ENCODE data around the gene PCDHGC4. TPM values are rescaled to one million over a fixed set of nuclear protein-coding genes. Genes with fewer than 3 reads are reported as not detected.
A peak's percentile ranks its signal among the peaks of the same experiment; 100 is the strongest.

PCDHGC4 gene
- total RNA-seq, 4 donors from 2014 or later: 3.3 to 11.7 (median 5.1) TPM

DNA sequence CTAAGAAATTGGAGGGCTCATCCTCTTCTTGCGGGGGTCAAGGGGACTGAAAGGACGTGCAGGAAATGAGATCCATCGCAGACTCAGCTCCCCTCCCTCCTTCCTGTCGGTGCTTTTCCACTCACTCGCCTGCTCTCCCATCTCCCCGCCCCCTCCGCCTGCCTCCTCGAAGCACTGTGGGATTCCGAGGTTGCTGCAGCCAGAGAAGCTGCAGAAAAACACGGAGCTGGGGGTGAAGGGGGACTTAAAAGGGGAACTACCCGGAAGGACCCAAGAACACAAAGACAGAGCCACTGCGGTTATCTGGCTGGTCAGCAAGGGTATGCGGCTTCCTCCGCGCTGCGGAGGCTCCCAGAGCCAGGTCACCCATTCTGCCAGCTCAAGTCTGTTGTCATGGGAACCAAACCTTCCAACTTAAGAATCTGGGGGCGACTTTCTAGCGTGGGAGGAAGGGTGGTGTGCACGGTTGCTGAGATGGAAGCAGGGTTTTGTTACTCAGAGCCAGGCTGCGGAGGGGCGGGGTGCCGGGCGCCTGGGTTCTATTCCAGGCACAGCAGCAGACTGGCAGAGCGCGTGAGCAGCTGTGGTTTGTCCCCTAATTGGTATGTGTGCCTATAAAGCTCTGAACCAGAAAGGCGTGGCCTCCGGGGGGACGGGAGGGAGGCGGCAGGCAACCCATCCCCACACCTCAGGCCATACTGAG, 28.9 kb downstream of the PCDHGC4 start:
- Histone ChIP-seq H3K27ac (peak overlapping the region; percentile 25 to 81 (median 67)), H3K36me3 (peaks cover 0 to 40% (median 0%) of the 10 kb centered on the region in 3 donors), H3K27me3 (no peaks in the 10 kb centered on the region), H3K4me3 (peak overlapping the region; percentile 39 to 58 (median 48)), H3K9me3 (no peaks in the 10 kb centered on the region), H3K4me1 (peaks cover 0 to 67% (median 38%) of the 10 kb centered on the region in 4 donors)
- 8% methylated on average over 28 of the region's 29 CpGs for WGBS, 2 donors
- DNase-seq (ENCODE audit: low spot score in 2 of 2): peak; percentile 57 to 73
- TF ChIP-seq EP300 (IDR thresholded peaks at IDR 0.05) (peak in 1 of 2 donors; percentile 7), POLR2A (IDR thresholded peaks at IDR 0.05) (no peak)

DNA sequence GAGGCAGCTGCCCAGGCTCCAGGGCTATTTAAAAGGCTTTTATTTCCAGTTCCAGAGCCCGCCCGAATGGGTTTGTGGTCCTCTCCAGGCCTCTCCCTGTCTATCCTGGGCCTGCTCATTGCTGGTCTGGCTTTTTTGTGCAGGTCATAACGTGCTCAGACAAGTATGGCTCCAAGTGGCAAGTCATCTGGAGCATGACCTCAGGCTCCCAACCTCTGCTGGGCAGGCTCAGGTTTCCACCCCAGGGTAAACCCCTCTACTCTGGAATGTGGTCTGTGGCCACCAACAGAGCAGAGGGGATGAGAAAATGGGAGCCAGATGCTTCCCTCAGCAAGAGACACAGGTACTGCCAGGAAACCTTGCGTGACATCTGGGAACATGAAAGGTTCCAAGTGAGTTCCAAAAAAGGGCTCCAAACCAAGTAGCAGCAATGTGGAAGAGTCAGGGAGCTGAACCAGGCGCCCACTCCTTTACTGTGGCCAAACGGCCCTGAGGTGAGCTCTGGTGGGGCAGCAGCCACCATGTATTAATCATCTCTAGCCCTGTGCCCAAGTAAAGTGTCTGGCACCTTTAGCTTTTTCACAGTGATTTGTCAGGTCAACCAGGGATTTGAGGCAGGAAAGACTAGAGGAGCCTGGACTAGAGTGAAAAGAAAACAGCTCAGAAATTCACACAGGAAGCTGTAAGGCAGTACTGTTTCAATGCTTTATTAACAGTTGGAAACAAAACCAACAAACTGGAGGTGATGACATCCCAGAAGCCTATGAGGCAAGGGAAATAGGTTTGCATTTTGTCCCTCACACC, 29.7 kb downstream of the PCDHGC4 start:
- H3K4me1 ChIP-seq: peaks cover 0 to 62% (median 33%) of the 10 kb centered on the region in 4 donors
- peak overlapping the region; percentile 25 to 81 (median 67) for H3K27ac ChIP-seq
- H3K9me3 ChIP-seq: no peaks in the 10 kb centered on the region
- peak overlapping the region in 1 of 4 donors; percentile 58 for H3K4me3 ChIP-seq
- no peaks in the 10 kb centered on the region for H3K27me3 ChIP-seq
- H3K36me3 ChIP-seq: peaks cover 0 to 45% (median 0%) of the 10 kb centered on the region in 3 donors
- TF ChIP-seq POLR2A (IDR thresholded peaks at IDR 0.05) (no peak), EP300 (IDR thresholded peaks at IDR 0.05) (no peak)
- TF ChIP-seq, protein P1, sequence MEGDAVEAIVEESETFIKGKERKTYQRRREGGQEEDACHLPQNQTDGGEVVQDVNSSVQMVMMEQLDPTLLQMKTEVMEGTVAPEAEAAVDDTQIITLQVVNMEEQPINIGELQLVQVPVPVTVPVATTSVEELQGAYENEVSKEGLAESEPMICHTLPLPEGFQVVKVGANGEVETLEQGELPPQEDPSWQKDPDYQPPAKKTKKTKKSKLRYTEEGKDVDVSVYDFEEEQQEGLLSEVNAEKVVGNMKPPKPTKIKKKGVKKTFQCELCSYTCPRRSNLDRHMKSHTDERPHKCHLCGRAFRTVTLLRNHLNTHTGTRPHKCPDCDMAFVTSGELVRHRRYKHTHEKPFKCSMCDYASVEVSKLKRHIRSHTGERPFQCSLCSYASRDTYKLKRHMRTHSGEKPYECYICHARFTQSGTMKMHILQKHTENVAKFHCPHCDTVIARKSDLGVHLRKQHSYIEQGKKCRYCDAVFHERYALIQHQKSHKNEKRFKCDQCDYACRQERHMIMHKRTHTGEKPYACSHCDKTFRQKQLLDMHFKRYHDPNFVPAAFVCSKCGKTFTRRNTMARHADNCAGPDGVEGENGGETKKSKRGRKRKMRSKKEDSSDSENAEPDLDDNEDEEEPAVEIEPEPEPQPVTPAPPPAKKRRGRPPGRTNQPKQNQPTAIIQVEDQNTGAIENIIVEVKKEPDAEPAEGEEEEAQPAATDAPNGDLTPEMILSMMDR (IDR thresholded peaks at IDR 0.05): no peak
- peak in 1 of 2 donors; percentile 18 for DNase-seq (ENCODE audit: low spot score in 2 of 2)
- WGBS, 2 donors: 59 to 70% methylated on average over 6 of the region's 6 CpGs

DNA sequence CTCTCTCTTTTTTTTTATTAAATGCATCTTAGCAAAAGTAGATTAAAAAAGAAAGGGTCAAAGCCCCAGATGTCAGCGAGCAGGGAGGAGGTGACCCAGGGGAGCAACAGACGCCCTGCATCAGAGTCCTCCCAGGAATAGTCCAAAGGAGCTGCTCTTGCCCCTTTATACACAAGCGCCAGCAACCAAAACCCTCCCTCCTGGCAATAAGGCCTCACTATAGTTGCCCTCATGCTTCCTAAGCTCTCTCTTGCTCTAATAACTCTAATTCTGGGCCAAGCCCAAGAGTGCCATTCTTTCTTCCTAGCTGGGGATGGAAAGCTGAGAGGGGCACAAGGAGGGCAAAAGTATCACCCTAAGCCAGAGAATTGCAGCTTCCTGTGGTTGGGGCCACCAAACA, 30.3 kb downstream of the PCDHGC4 start:
- H3K36me3 ChIP-seq: peaks cover 0 to 45% (median 0%) of the 10 kb centered on the region in 3 donors
- 89 to 90% methylated on average over 3 of the region's 3 CpGs for WGBS, 2 donors
- no peaks in the 10 kb centered on the region for H3K27me3 ChIP-seq
- peak overlapping the region in 2 of 4 donors; percentile 79 to 81 for H3K27ac ChIP-seq
- H3K4me3 ChIP-seq: no peak overlapping the region
- no peak for TF ChIP-seq EP300 (IDR thresholded peaks at IDR 0.05)
- TF ChIP-seq, protein P1 (IDR thresholded peaks at IDR 0.05): no peak
- no peak for TF ChIP-seq POLR2A (IDR thresholded peaks at IDR 0.05)
- H3K4me1 ChIP-seq: peaks cover 0 to 60% (median 30%) of the 10 kb centered on the region in 4 donors
- no peaks in the 10 kb centered on the region for H3K9me3 ChIP-seq
- DNase-seq (ENCODE audit: low spot score in 2 of 2): no peak

DNA sequence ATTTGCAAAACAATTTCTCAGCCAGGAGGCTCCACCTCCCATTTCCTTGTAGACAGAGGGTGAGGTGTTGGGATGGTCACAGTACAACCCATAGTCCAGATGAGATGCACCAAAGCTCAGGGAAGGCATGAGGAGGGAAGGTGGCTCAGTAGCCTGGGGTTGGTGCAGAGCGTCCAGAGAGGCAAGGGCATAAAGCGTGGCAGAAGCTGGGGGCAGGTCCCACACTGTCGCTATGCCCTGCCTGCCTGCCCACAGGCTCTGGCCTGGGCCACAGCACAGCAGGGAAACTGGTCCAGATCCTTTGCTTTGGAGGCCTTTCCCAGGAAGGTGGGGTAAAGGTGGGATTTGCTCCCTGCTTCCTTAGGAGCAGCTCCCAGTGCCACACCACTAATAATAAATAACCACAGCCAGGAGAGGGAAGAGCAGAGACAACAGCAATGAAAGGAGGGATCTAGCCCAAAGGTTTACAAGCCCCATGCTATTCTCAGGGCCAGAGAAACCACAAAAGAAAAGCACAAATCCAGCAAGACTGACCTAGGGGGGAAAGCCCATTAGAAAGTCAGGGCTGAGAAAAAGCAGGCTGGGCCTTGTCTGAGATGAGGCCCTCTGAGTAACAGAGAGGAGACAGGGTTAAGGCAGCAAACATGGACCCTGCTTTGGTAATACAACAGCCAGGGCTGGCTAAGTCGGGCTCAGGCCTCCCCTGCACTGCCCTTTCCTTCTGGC, 31.3 kb downstream of the PCDHGC4 start:
- no peak overlapping the region for H3K4me3 ChIP-seq
- DNase-seq (ENCODE audit: low spot score in 2 of 2): no peak
- H3K27me3 ChIP-seq: no peaks in the 10 kb centered on the region
- peak overlapping the region in 3 of 4 donors; percentile 7 to 81 (median 79) for H3K27ac ChIP-seq
- H3K4me1 ChIP-seq: peaks cover 0 to 67% (median 37%) of the 10 kb centered on the region in 4 donors
- 75 to 77% methylated on average over 4 of the region's 4 CpGs for WGBS, 2 donors
- TF ChIP-seq POLR2A (IDR thresholded peaks at IDR 0.05) (no peak), EP300 (IDR thresholded peaks at IDR 0.05) (no peak)
- TF ChIP-seq, protein P1 (IDR thresholded peaks at IDR 0.05): no peak
- no peaks in the 10 kb centered on the region for H3K9me3 ChIP-seq
- peaks cover 0 to 39% (median 0%) of the 10 kb centered on the region in 3 donors for H3K36me3 ChIP-seq

DNA sequence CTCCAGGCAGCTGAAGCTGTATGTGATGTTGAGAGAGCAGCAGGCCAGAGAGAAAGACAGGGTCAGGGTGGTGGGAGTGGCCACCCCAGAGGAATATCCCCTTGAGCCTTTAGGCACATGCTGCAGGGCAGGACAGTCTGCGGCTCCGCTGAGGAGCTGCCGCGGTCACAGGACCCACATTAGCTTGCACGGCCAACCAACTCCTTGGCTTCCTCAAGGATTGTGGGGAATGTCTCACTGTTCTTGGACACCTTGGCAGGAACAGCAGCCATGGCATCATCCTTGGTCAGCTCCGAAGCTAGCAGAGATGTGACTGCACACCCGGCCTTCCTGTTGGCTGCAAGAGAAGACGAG, 31.8 kb downstream of the PCDHGC4 start:
- peaks cover 0 to 33% (median 0%) of the 10 kb centered on the region in 3 donors for H3K36me3 ChIP-seq
- DNase-seq (ENCODE audit: low spot score in 2 of 2): no peak
- no peaks in the 10 kb centered on the region for H3K27me3 ChIP-seq
- H3K9me3 ChIP-seq: no peaks in the 10 kb centered on the region
- H3K27ac ChIP-seq: peak overlapping the region in 2 of 4 donors; percentile 65 to 79
- peaks cover 3 to 72% (median 41%) of the 10 kb centered on the region in 4 donors for H3K4me1 ChIP-seq
- TF ChIP-seq, protein P1 (IDR thresholded peaks at IDR 0.05): no peak
- peak in 1 of 2 donors; percentile 21 for TF ChIP-seq EP300 (IDR thresholded peaks at IDR 0.05)
- WGBS, 2 donors: 68 to 90% methylated on average over 8 of the region's 8 CpGs
- no peak overlapping the region for H3K4me3 ChIP-seq

Measured in tibial nerve (tissue), 4 donors.